GM12878 (cell line): ENCODE data around the gene GPC6. TPM values are rescaled to one million over a fixed set of nuclear protein-coding genes. Genes with fewer than 3 reads are reported as not detected.

Experiments
- ATAC-seq: fragments of 200-7000 bp; cut with Tn5 transposase; 3 replicates; pipeline ENCODE4 v1.9.1; 2020; ENCODE audit warnings: mild to moderate bottlenecking, moderate library complexity
- BruUV-seq: library from RNA; stranded (reverse); fragments of 400-500 nt; replicated peaks from 2 replicates; lab custom pipeline; 2021; lab: Mats Ljungman, UMichigan
- CTCF ChIA-PET: fragments of 300-600 bp; sonication (Branson Sonifier 250); formaldehyde crosslinking; extraction: SDS; loops from one replicate; lab custom pipeline; 2021; ENCODE audit warnings: inconsistent platforms; lab: Yijun Ruan, JAX
- POLR2A ChIA-PET: fragments of 350-600 bp; formaldehyde crosslinking; extraction: SDS; loops from one replicate; lab custom pipeline; 2021; ENCODE audit warnings: inconsistent platforms; lab: Charles Lee
- RAD21 ChIA-PET: fragments of 300-600 bp; sonication (Branson Sonifier 250); formaldehyde crosslinking; loops from one replicate; lab custom pipeline; 2023; ENCODE audit warnings: antibody characterized with exemption; ENCODE audit not compliant: unreplicated experiment; lab: Charles Lee
- SMC1A ChIA-PET: fragments of 300-600 bp; sonication (Branson Sonifier 250); formaldehyde crosslinking; loops from one replicate; lab custom pipeline; 2023; ENCODE audit not compliant: unreplicated experiment, uncharacterized antibody; lab: Charles Lee
- DNase-seq: peaks from one replicate; pipeline ENCODE4 v3.0.0-alpha.2; 2011; ENCODE audit warnings: low read depth, low spot score
- FAIRE-seq: peaks from 3 replicates; lab custom pipeline; 2011; peaks lifted over from hg19 to GRCh38; lab: Jason Lieb, UNC
- H2AFZ ChIP-seq: 2 replicates; pipeline ENCODE4 v1.6.0; 2011; ENCODE audit warnings: low read depth, low read length, control low read depth; ENCODE audit not compliant: control insufficient read depth
- H3K27ac ChIP-seq: 2 replicates; pipeline ENCODE4 v1.5.1; 2011; ENCODE audit warnings: control low read depth; ENCODE audit not compliant: control insufficient read depth, insufficient read depth
- H3K27me3 ChIP-seq, 2 experiments: replicated peaks in 1 of 2; 2 replicates each; pipeline versions ENCODE4 v1.6.0 to v1.6.1; 2011; ENCODE audit warnings: low read length in 1 of 2; ENCODE audit not compliant: control insufficient read depth in 2 of 2, insufficient read depth in 2 of 2
- H3K36me3 ChIP-seq, 2 experiments: 2 replicates each; pipeline ENCODE4 v1.5.1; 2011; ENCODE audit warnings: low read length in 1 of 2; ENCODE audit not compliant: control insufficient read depth in 2 of 2, insufficient read depth in 2 of 2
- H3K4me1 ChIP-seq: 2 replicates; pipeline ENCODE4 v1.6.1; 2011; ENCODE audit warnings: mild to moderate bottlenecking, low read length, moderate library complexity, mixed read lengths; ENCODE audit not compliant: control insufficient read depth, insufficient read depth
- H3K4me2 ChIP-seq: 2 replicates; pipeline ENCODE4 v1.6.0; 2011; ENCODE audit warnings: control low read depth; ENCODE audit not compliant: control insufficient read depth, insufficient read depth
- H3K4me3 ChIP-seq: fragments of 200-600 bp; sonication (generic); 2 replicates; pipeline ENCODE4 v1.5.1; 2016
- H3K79me2 ChIP-seq: 2 replicates; pipeline ENCODE4 v1.6.0; 2011; ENCODE audit warnings: low read length; ENCODE audit not compliant: control insufficient read depth, insufficient read depth
- H3K9ac ChIP-seq: 2 replicates; pipeline ENCODE4 v1.8.0; 2011; ENCODE audit warnings: low read length, control low read depth, mixed read lengths; ENCODE audit not compliant: control insufficient read depth, insufficient read depth
- H3K9me3 ChIP-seq: replicated peaks from 3 replicates; pipeline ENCODE4 v1.5.1; 2011; ENCODE audit warnings: mild to moderate bottlenecking, low read length; ENCODE audit not compliant: control insufficient read depth, insufficient read depth
- H4K20me1 ChIP-seq: 2 replicates; pipeline ENCODE4 v1.6.0; 2011; ENCODE audit not compliant: control insufficient read depth, insufficient read depth
- MEF2A ChIP-seq: IDR thresholded peaks from 2 replicates; pipeline ENCODE4 v1.6.1; 2011; ENCODE audit warnings: low read depth, mild to moderate bottlenecking, low read length, moderate library complexity; ENCODE audit not compliant: insufficient read depth
- MTA2 ChIP-seq: fragments of 450-650 bp; IDR thresholded peaks from 2 replicates; pipeline ENCODE4 v1.6.1; 2016; ENCODE audit warnings: low read depth, mild to moderate bottlenecking, moderate library complexity
- MTA3 ChIP-seq: IDR thresholded peaks from 2 replicates; pipeline ENCODE4 v1.6.1; 2012; ENCODE audit warnings: low read length, inconsistent platforms, borderline replicate concordance
- NR2C1 ChIP-seq: fragments of 450-650 bp; IDR thresholded peaks from 2 replicates; pipeline ENCODE4 v1.6.1; 2017; ENCODE audit warnings: antibody characterized with exemption, mild to moderate bottlenecking, moderate library complexity
- RBBP5 ChIP-seq: fragments of 200-600 bp; sonication (generic); conservative IDR thresholded peaks from 2 replicates; pipeline ENCODE4 v1.6.1; 2016
- SREBF2 ChIP-seq: IDR thresholded peaks from 2 replicates; pipeline ENCODE4 v1.6.1; 2012; ENCODE audit warnings: mild to moderate bottlenecking, low read length
- SRF ChIP-seq, 2 experiments: IDR thresholded peaks; 2 replicates each; pipeline ENCODE4 v1.6.1; 2011; ENCODE audit warnings: low read depth in 2 of 2, low read length in 2 of 2, mild to moderate bottlenecking in 1 of 2, moderate library complexity in 1 of 2
- USF1 ChIP-seq: IDR thresholded peaks from 2 replicates; pipeline ENCODE4 v1.6.1; 2011; ENCODE audit warnings: borderline replicate concordance, low read depth, mild to moderate bottlenecking, moderate library complexity, mixed read lengths, low read length; ENCODE audit not compliant: insufficient read depth; ENCODE audit errors: extremely low read length
- YBX1 ChIP-seq: fragments of 450-650 bp; IDR thresholded peaks from 2 replicates; pipeline ENCODE4 v1.6.1; 2016; ENCODE audit warnings: antibody characterized with exemption
- ZBTB33 ChIP-seq: fragments of 450-650 bp; IDR thresholded peaks from 2 replicates; pipeline ENCODE4 v1.6.1; 2017; ENCODE audit warnings: mild to moderate bottlenecking
- WGBS: methylation state at CpG from one replicate; pipeline ENCODE4 v1.1.6; 2016; ENCODE audit warnings: low lambda C conversion rate; ENCODE audit not compliant: insufficient replicate concordance, insufficient coverage; ENCODE audit errors: missing lambda C conversion rate; 5-methylcytosine and 5-hydroxymethylcytosine counted together
- in situ Hi-C: fragments of 300-500 bp; cut with MboI; formaldehyde crosslinking; loops from 9 replicates; pipeline ENCODE4 v1.14.3; 2018; ENCODE audit warnings: mixed read lengths
- intact Hi-C: fragments of 100-400 bp; cut with micrococcal nuclease; formaldehyde crosslinking; loops from one replicate; pipeline ENCODE4 v1.14.2; 2022; ENCODE audit not compliant: unreplicated experiment
- polyA plus RNA-seq, 11 experiments: library from polyadenylated mRNA; depleted of rRNA in 4 of 11; unstranded in 6 of 11; stranded (reverse) in 5 of 11; fragments of >200 nt; fragmentation: Nextera tagmentation in 4 of 11; fragmentation: Illumina TruSeq in 1 of 11; extraction: Ambion mirVana in 4 of 11; extraction: Trizol in 1 of 11; gene quantifications; 1 replicate in 1 of 11; 2 replicates in 10 of 11; pipeline versions ENCODE4 v1.2.1 to v1.2.3, GENCODE V29; 2011 to 2016; ENCODE audit warnings: inconsistent platforms in 2 of 11, missing spikeins in 2 of 11, low read depth in 1 of 11
- total RNA-seq, 4 experiments: library from RNA; depleted of rRNA in 3 of 4; stranded (reverse); fragments of >200 nt in 3 of 4; fragmentation: Illumina TruSeq in 1 of 4; extraction: Trizol in 1 of 4; gene quantifications; 2 replicates each; pipeline versions ENCODE4 v1.2.1 to v1.2.3, GENCODE V29; 2013 to 2021

The GPC6 gene
- total and polyA plus RNA-seq, 10 of the 15 experiments (the other 5 are each of a cell fraction or from before 2014, with no cell fraction given) = 0.03 to 0.04 (median 0.03) TPM; not detected in 7

DNA sequence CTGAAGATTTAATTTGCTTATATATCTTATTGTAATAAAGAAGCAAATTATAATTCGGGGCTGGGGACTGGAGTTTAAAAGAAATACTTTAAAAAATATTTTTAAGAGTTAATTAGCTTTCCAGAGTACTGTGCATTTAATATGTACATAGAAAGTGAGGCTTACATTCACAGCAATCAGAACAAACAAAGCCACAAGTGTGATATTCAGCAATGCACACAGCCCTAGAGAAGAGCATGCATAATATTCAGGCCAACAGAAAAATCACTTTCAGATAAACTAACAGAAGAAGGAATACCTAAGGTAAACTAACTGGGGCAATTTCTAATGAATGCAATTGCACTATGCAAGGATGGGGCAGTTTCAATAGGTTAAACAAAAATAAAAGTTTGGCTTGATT is 241.8 kb downstream of the GPC6 start (continued):
- TF ChIP-seq SREBF2 (no peak), ZBTB33 (no peak), YBX1 (no peak), SRF (IDR thresholded peaks at IDR 0.05; ENCODE audit: low read depth in 2 of 2, low read length in 2 of 2) (no peak), MEF2A (no peak), USF1 (no peak), MTA3 (no peak)
- TF ChIP-seq, all 136 proteins: peak for 0

- ChIA-PET CTCF (no interaction called here), RAD21 (no interaction called here), SMC1A (no interaction called here), POLR2A (no interaction called here)
- Histone ChIP-seq H3K4me3 (no peak overlapping the region), H3K27me3 (no peaks in the 10 kb centered on the region), H2AFZ (no peak overlapping the region), H3K4me1 (no peaks in the 10 kb centered on the region), H4K20me1 (no peaks in the 10 kb centered on the region), H3K27ac (no peak overlapping the region), H3K9ac (no peak overlapping the region), H3K36me3 (no peaks in the 10 kb centered on the region), H3K79me2 (no peaks in the 10 kb centered on the region), H3K9me3 (no peaks in the 10 kb centered on the region; the same call in 2 of the 3 replicates), H3K4me2 (no peak overlapping the region)
- WGBS = 35% methylated on average over 7 of the region's 7 CpGs
- TF ChIP-seq MTA2 (no peak), NR2C1 (no peak), YBX1 (no peak), RBBP5 (no peak)
- in situ Hi-C loops = no loop called here
- no peak for DNase-seq
- FAIRE-seq = no peak
- intact Hi-C loops = no loop called here
- no TSS peak for BruUV-seq
- ATAC-seq = no peak
These were observed 245.7 kb downstream of the GPC6 start for GRCh38 chr13:93472296-93472695.
